PC-9 (cell line): Measurements from ENCODE around the gene ATP1A2. TPM values are rescaled to one million over a fixed set of nuclear protein-coding genes. Genes with fewer than 3 reads are reported as not detected.

Experiments used
- BruUV-seq: library from RNA; stranded (reverse); fragments of 400-500 nt; replicated peaks from 2 replicates; lab custom pipeline; 2021; lab: Mats Ljungman, UMichigan
- CTCF ChIA-PET: fragments of 300-600 bp; sonication (Branson Sonifier 250); formaldehyde crosslinking; loops from one replicate; lab custom pipeline; 2022; ENCODE audit warnings: antibody characterized with exemption; lab: Charles Lee
- POLR2A ChIA-PET: fragments of 300-600 bp; sonication (Branson Sonifier 250); formaldehyde crosslinking; loops from one replicate; lab custom pipeline; 2022; ENCODE audit warnings: antibody characterized with exemption; ENCODE audit not compliant: unreplicated experiment; lab: Charles Lee
- DNase-seq, 2 experiments: peaks; one replicate each; pipeline versions ENCODE4 v3.0.0 to v3.0.0-alpha.2; 2015 to 2022; ENCODE audit warnings: mixed read lengths in 1 of 2
- H2AFZ ChIP-seq: fragments of 200-600 bp; sonication (generic); 2 replicates; pipeline ENCODE4 v1.8.1; 2017; ENCODE audit warnings: antibody characterized with exemption
- H3F3A ChIP-seq: fragments of 200-600 bp; sonication (generic); 2 replicates; pipeline ENCODE4 v1.8.1; 2017; ENCODE audit warnings: antibody characterized with exemption, mild to moderate bottlenecking, low read depth; ENCODE audit not compliant: insufficient read depth
- H3K27ac ChIP-seq: fragments of 200-600 bp; sonication (generic); 2 replicates; pipeline ENCODE4 v1.6.1; 2016; ENCODE audit warnings: mixed run types
- H3K27me3 ChIP-seq: fragments of 200-600 bp; sonication (generic); 2 replicates; pipeline ENCODE4 v1.6.1; 2016; ENCODE audit warnings: low read depth, mixed run types; ENCODE audit not compliant: insufficient read depth
- H3K36me3 ChIP-seq: fragments of 200-600 bp; sonication (generic); 2 replicates; pipeline ENCODE4 v1.6.1; 2016; ENCODE audit warnings: low read depth, mixed run types
- H3K4me1 ChIP-seq: fragments of 200-600 bp; sonication (generic); replicated peaks from 2 replicates; pipeline ENCODE4 v1.6.1; 2016; ENCODE audit warnings: mixed run types; ENCODE audit not compliant: insufficient read depth
- H3K4me2 ChIP-seq: fragments of 200-600 bp; sonication (generic); 2 replicates; pipeline ENCODE4 v1.6.1; 2017; ENCODE audit warnings: mixed run types
- H3K4me3 ChIP-seq: fragments of 200-600 bp; sonication (generic); 2 replicates; pipeline ENCODE4 v1.6.1; 2016; ENCODE audit warnings: mixed run types
- H3K79me2 ChIP-seq: fragments of 200-600 bp; sonication (generic); 2 replicates; pipeline ENCODE4 v1.6.1; 2017; ENCODE audit warnings: low read depth, mixed run types
- H3K9me2 ChIP-seq: fragments of 200-600 bp; sonication (generic); 2 replicates; pipeline ENCODE4 v1.8.1; 2017; ENCODE audit warnings: mild to moderate bottlenecking; ENCODE audit not compliant: insufficient read depth
- H3K9me3 ChIP-seq: fragments of 200-600 bp; sonication (generic); 2 replicates; pipeline ENCODE4 v1.8.1; 2016; ENCODE audit warnings: low read depth; ENCODE audit not compliant: insufficient read depth
- H4K20me1 ChIP-seq: fragments of 200-600 bp; sonication (generic); 2 replicates; pipeline ENCODE4 v1.8.1; 2017; ENCODE audit not compliant: insufficient read depth
- CTCF ChIP-seq: fragments of 200-600 bp; sonication (generic); conservative IDR thresholded peaks from 2 replicates; pipeline ENCODE4 v1.6.1; 2017; ENCODE audit warnings: mixed run types, antibody characterized with exemption, mild to moderate bottlenecking, moderate library complexity
- EZH2 ChIP-seq: fragments of 200-600 bp; sonication (generic); IDR thresholded peaks from 2 replicates; pipeline ENCODE4 v1.8.0; 2017; ENCODE audit warnings: antibody characterized with exemption, low read depth
- intact Hi-C: fragments of 100-400 bp; cut with micrococcal nuclease; formaldehyde crosslinking; loops from one replicate; pipeline ENCODE4 v1.10.0; 2022; ENCODE audit not compliant: unreplicated experiment
- total RNA-seq: library from RNA; stranded (reverse); gene quantifications from 2 replicates; pipeline ENCODE4 v1.2.3, GENCODE V29; 2021

The ATP1A2 gene
- total RNA-seq, 1 experiment from 2014 or later, result 1.1 TPM

- no TSS peak for BruUV-seq
- no peaks in the 10 kb centered on the region for H3K9me3 ChIP-seq
- intact Hi-C loops, result loop anchor here (10.0 kb wide), 1 partner anchor 195 kb away; the partner anchor contains the start of gene CFAP45
- no peaks in the 10 kb centered on the region for H3K27me3 ChIP-seq
- H4K20me1 ChIP-seq, result no peaks in the 10 kb centered on the region
- H3K4me2 ChIP-seq, result peak overlapping the region; percentile 87; the same call in 1 of the 2 replicates
- TF ChIP-seq EZH2, result no peak
- no peak for TF ChIP-seq CTCF
- ChIA-PET POLR2A (interaction anchor here (0.7 kb wide), 1 partner anchor 63 kb away, joined by 3 read pairs; no protein-coding TSS in a partner anchor), CTCF (interaction anchor here (1.2 kb wide), 1 partner anchor 120 kb away, joined by 8 read pairs; no protein-coding TSS in a partner anchor)
- H3F3A ChIP-seq, result peaks cover 13% of the 10 kb centered on the region; the same call in 1 of the 2 replicates
- no peak overlapping the region for H3K27ac ChIP-seq
- H3K4me1 ChIP-seq, result peaks cover 34% of the 10 kb centered on the region
- no peak overlapping the region for H3K4me3 ChIP-seq
- peak overlapping the region; percentile 76; the same call in 1 of the 2 replicates for H2AFZ ChIP-seq
- H3K79me2 ChIP-seq, result no peaks in the 10 kb centered on the region; the same call in 1 of the 2 replicates
- no peaks in the 10 kb centered on the region for H3K36me3 ChIP-seq
- no peak for DNase-seq
- H3K9me2 ChIP-seq, result no peaks in the 10 kb centered on the region
Measured at GRCh38 chr1:160099716-160100375, 15.7 kb upstream of the ATP1A2 start.

GRCh38 chr1:160101037-160101716, 14.4 kb upstream of the ATP1A2 start:
- peak overlapping the region; percentile 65 for H3K4me2 ChIP-seq
- no peaks in the 10 kb centered on the region for H3K36me3 ChIP-seq
- H3K9me3 ChIP-seq, result no peaks in the 10 kb centered on the region
- TF ChIP-seq CTCF (peak; percentile 98), EZH2 (no peak)
- CTCF ChIA-PET, result interaction anchor here (0.6 to 2.2 kb wide), 8 partner anchors 21 to 190 kb away, joined by 3 to 25 read pairs (median 5); no protein-coding TSS in a partner anchor
- H3K4me1 ChIP-seq, result peaks cover 29% of the 10 kb centered on the region
- BruUV-seq, result no TSS peak
- no peaks in the 10 kb centered on the region for H4K20me1 ChIP-seq
- intact Hi-C loops, result loop anchor here (1.0 kb wide), 8 partner anchors 23 to 315 kb away; no protein-coding TSS in a partner anchor
- H3K9me2 ChIP-seq, result no peaks in the 10 kb centered on the region
- no peak overlapping the region for H3K27ac ChIP-seq
- no peaks in the 10 kb centered on the region for H3K27me3 ChIP-seq
- POLR2A ChIA-PET, result no interaction called here
- 0 out of 2 replicates have a peak overlapping the region, but pooled peaks have one; percentile 56 for H2AFZ ChIP-seq
- no peaks in the 10 kb centered on the region; the same call in 1 of the 2 replicates for H3K79me2 ChIP-seq
- peak overlapping the region; percentile 21; the same call in 1 of the 2 replicates for H3K4me3 ChIP-seq
- peaks cover 13% of the 10 kb centered on the region; the same call in 1 of the 2 replicates for H3F3A ChIP-seq
- DNase-seq, result peak; percentile 53 to 70
